Neuronal stem cell (in vitro differentiated cells): Measurements from ENCODE around the gene CFAP58.

Experiments used
- DNase-seq: peaks from one replicate; pipeline ENCODE4 v3.0.0-alpha.2; 2013; ENCODE audit warnings: low spot score
- H2AFZ ChIP-seq: one replicate; pipeline ENCODE4 v1.6.1; 2013; ENCODE audit warnings: mild to moderate bottlenecking, low read length, inconsistent platforms
- H2AK5ac ChIP-seq: 2 replicates; pipeline ENCODE4 v1.6.1; 2013; ENCODE audit warnings: low read depth, mild to moderate bottlenecking, inconsistent platforms, low read length, moderate library complexity, mixed read lengths
- H2BK120ac ChIP-seq: 2 replicates; pipeline ENCODE4 v1.6.1; 2013; ENCODE audit warnings: low read depth, mild to moderate bottlenecking, inconsistent platforms, low read length, moderate library complexity, mixed read lengths
- H2BK12ac ChIP-seq: one replicate; pipeline ENCODE4 v1.6.1; 2013; ENCODE audit warnings: low read length, inconsistent platforms
- H2BK15ac ChIP-seq: 2 replicates; pipeline ENCODE4 v1.6.1; 2013; ENCODE audit warnings: mild to moderate bottlenecking, low read length, inconsistent platforms, mixed read lengths
- H2BK5ac ChIP-seq: one replicate; pipeline ENCODE4 v1.6.1; 2013; ENCODE audit warnings: inconsistent platforms, mild to moderate bottlenecking, low read length, moderate library complexity
- H3K14ac ChIP-seq: one replicate; pipeline ENCODE4 v1.6.1; 2013; ENCODE audit warnings: low read length, inconsistent platforms
- H3K18ac ChIP-seq: 2 replicates; pipeline ENCODE4 v1.6.1; 2013; ENCODE audit warnings: low read length, inconsistent platforms
- H3K23ac ChIP-seq: 2 replicates; pipeline ENCODE4 v1.6.1; 2013; ENCODE audit warnings: low read depth, mild to moderate bottlenecking, mixed read lengths, low read length, inconsistent platforms; ENCODE audit not compliant: poor library complexity
- H3K27ac ChIP-seq: replicated peaks from 3 replicates; pipeline ENCODE4 v1.5.1; 2013; ENCODE audit warnings: low read length, inconsistent platforms
- H3K27me3 ChIP-seq, 3 experiments: 2 replicates each; pipeline ENCODE4 v1.6.1; 2013; ENCODE audit warnings: low read length in 3 of 3, mild to moderate bottlenecking in 2 of 3, inconsistent platforms in 1 of 3, low read depth in 1 of 3, mixed read lengths in 1 of 3, moderate library complexity in 1 of 3; ENCODE audit not compliant: control insufficient read depth in 3 of 3, insufficient read depth in 3 of 3
- H3K36me3 ChIP-seq, 2 donors: replicated peaks in 1 of 2; 2 replicates each; pipeline ENCODE4 v1.6.1; 2013; ENCODE audit warnings: low read length in 2 of 2; ENCODE audit not compliant: control insufficient read depth in 2 of 2, insufficient read depth in 2 of 2
- H3K4ac ChIP-seq: 2 replicates; pipeline ENCODE4 v1.6.1; 2013; ENCODE audit warnings: inconsistent platforms, mild to moderate bottlenecking, low read length, moderate library complexity
- H3K4me1 ChIP-seq, 2 donors: 1 replicate in 1 of 2; 2 replicates in 1 of 2; pipeline ENCODE4 v1.6.1; 2013; ENCODE audit warnings: low read length in 2 of 2, low read depth in 1 of 2; ENCODE audit not compliant: control insufficient read depth in 2 of 2, insufficient read depth in 1 of 2
- H3K4me2 ChIP-seq: one replicate; pipeline ENCODE4 v1.6.1; 2013; ENCODE audit warnings: mild to moderate bottlenecking, low read length, inconsistent platforms; ENCODE audit not compliant: insufficient read depth, poor library complexity, severe bottlenecking
- H3K4me3 ChIP-seq, 2 donors: 2 replicates each; pipeline ENCODE4 v1.5.1; 2013; ENCODE audit warnings: low read length in 2 of 2, mild to moderate bottlenecking in 2 of 2, inconsistent platforms in 1 of 2, moderate library complexity in 1 of 2
- H3K79me1 ChIP-seq: one replicate; pipeline ENCODE4 v1.6.1; 2013; ENCODE audit warnings: low read depth, mild to moderate bottlenecking, inconsistent platforms, low read length, moderate library complexity
- H3K9ac ChIP-seq: one replicate; pipeline ENCODE4 v1.6.1; 2013; ENCODE audit warnings: mild to moderate bottlenecking, low read depth, low read length, inconsistent platforms; ENCODE audit not compliant: poor library complexity
- H3K9me3 ChIP-seq, 2 donors: replicated peaks in 1 of 2; 2 replicates each; pipeline versions ENCODE3 to v1.6.1; 2013; ENCODE audit warnings: low read length in 2 of 2, mild to moderate bottlenecking in 2 of 2, inconsistent platforms in 1 of 2, low read depth in 1 of 2, mixed read lengths in 1 of 2, moderate library complexity in 1 of 2; ENCODE audit not compliant: control insufficient read depth in 2 of 2, insufficient read depth in 1 of 2
- H4K8ac ChIP-seq: one replicate; pipeline ENCODE4 v1.6.1; 2013; ENCODE audit warnings: low read depth, mild to moderate bottlenecking, inconsistent platforms, low read length, moderate library complexity
- H4K91ac ChIP-seq: one replicate; pipeline ENCODE4 v1.6.1; 2013; ENCODE audit warnings: low read length, low read depth, mild to moderate bottlenecking, inconsistent platforms; ENCODE audit not compliant: poor library complexity
- WGBS, 2 donors: extraction: QIAGEN DNeasy Blood & Tissue Kit; methylation state at CpG; one replicate each; pipeline ENCODE4 v1.1.7; 2013; ENCODE audit warnings: missing lambda C conversion rate in 2 of 2, mixed read lengths in 1 of 2; ENCODE audit not compliant: insufficient read length in 2 of 2, insufficient replicate concordance in 1 of 2; ENCODE audit errors: extremely low coverage in 2 of 2; 5-methylcytosine and 5-hydroxymethylcytosine counted together

Gene CFAP58

DNA sequence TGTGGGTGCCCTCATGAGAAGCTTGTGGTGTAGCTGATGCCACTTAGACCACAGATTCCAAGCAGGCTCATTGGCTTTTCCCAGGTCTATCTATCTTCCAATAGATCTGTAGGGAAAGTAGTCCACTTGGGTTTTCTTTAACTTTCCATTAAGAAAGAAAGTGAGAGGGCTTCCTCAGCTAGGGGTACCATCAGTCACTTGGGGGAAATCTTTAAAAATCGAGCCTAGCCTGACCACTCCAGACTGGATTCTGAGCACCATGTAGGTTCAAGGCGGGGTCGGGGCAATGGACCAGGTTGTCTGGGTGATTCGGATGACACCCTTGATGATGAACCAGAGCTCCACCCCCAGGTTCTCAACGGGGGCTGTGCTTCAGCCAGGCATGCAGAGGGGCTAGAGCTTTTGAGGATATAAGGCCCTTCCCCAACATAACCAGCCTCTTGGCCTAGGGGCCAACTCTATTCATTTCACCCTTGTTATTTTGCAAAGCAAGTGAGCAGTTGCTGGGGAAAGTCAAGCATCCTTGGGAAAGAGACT lies 42.4 kb upstream of the CFAP58 start:
- no peak overlapping the region for H2BK5ac ChIP-seq
- no peak overlapping the region for H2AK5ac ChIP-seq
- no peak overlapping the region for H3K14ac ChIP-seq
- H4K8ac ChIP-seq, result no peak overlapping the region
- H3K27ac ChIP-seq, result no peak overlapping the region
- H4K91ac ChIP-seq, result no peak overlapping the region
- H3K27me3 ChIP-seq, result no peaks in the 10 kb centered on the region
- H2BK15ac ChIP-seq, result no peak overlapping the region
- no peak overlapping the region for H2BK12ac ChIP-seq
- H3K4me2 ChIP-seq, result no peak overlapping the region
- H3K4ac ChIP-seq, result no peak overlapping the region
- H2BK120ac ChIP-seq, result no peak overlapping the region
- peaks cover 0 to 4% of the 10 kb centered on the region in 2 donors for H3K9me3 ChIP-seq
- no peak overlapping the region for H3K23ac ChIP-seq
- H3K9ac ChIP-seq, result no peak overlapping the region
- DNase-seq, result no peak
- H3K36me3 ChIP-seq, result peaks cover 12 to 72% of the 10 kb centered on the region in 2 donors
- H3K79me1 ChIP-seq, result peaks cover 1% of the 10 kb centered on the region
- H2AFZ ChIP-seq, result no peak overlapping the region
- no peak overlapping the region for H3K4me3 ChIP-seq
- H3K4me1 ChIP-seq, result peaks cover 9% of the 10 kb centered on the region in 2 donors
- WGBS, 2 donors, result no CpG with 5 or more reads among the region's 5 CpGs
- no peak overlapping the region for H3K18ac ChIP-seq

DNA sequence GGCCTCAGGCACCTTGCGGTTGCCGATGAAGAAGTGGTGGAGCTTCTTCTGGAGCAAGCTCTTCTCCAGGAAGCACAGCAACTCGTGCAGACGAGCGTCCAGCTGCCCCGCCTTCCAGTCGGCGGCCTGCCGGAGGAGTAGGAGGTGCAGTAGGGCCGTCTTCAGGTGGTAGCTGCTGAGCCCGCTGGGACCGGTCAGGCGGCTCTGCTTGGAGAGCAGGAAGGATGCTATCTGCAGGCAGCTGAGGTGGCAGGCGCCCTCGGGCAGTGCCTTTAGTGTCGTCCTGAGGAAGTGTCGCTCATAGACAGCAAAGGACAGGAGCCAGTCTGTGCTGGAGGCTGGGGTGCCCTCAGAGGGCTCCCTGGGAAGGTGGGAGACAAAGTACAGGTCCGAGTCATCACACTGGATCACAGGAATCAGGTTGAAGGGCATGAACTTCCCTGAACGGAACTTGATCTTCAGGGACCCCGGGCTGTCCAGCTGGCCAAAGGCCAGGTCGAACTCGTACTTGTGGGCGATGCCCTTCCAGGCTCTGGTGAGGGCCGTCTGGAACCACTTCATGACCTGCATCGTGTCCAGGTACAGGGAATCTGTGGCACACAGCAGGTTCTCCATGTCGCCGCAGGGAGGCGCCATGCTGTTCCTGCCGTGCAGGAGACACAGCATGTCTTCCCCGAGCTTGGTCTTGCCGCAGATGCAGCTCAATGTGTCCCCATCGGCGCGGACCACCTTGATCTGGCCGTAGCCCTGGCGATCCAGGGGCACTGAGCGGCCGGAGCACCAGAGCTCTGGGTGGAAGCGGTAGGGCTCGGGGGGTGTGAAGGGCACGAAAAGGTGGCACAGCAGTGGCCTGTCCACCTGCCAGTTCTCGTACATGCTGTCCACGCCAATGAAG lies 38.8 kb upstream of the CFAP58 start:
- Histone ChIP-seq H2BK12ac (no peak overlapping the region), H3K36me3 (peaks cover 12 to 82% of the 10 kb centered on the region in 2 donors), H3K27ac (no peak overlapping the region), H3K9me3 (peaks cover 0 to 4% of the 10 kb centered on the region in 2 donors), H3K27me3 (no peaks in the 10 kb centered on the region), H2AK5ac (peak overlapping the region; percentile 26), H2AFZ (no peak overlapping the region), H3K23ac (peak overlapping the region; percentile 53), H2BK15ac (no peak overlapping the region), H3K79me1 (peaks cover 1% of the 10 kb centered on the region), H2BK5ac (no peak overlapping the region), H2BK120ac (no peak overlapping the region), H4K91ac (no peak overlapping the region), H4K8ac (no peak overlapping the region), H3K9ac (no peak overlapping the region), H3K4me1 (peaks cover 5 to 6% of the 10 kb centered on the region in 2 donors), H3K4ac (no peak overlapping the region), H3K18ac (no peak overlapping the region), H3K4me3 (no peak overlapping the region), H3K4me2 (no peak overlapping the region), H3K14ac (no peak overlapping the region)
- no peak for DNase-seq
- no CpG with 5 or more reads among the region's 43 CpGs for WGBS, 2 donors

DNA sequence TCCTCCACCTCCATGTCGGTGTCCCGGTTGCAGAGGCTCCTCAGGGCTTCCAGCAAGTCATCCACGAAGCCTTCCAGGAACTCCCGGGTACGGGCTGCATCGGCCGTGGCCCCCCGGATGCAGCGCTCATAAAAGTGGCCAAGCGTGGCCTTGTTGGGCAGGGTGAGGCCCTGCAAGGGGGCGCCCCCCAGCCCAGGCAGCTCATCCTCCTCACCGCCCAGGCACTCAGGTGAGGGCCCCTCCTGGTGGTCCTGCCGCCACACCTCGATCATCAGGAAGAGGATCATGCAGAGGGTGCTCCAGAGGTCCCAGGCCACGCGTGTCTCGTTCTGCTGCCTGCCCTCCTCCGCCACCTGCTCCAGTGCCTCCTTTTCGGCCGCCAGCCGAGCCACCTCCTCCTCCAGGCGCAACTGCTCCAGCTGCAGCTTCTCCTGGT lies 38.1 kb upstream of the CFAP58 start:
- H3K18ac ChIP-seq, result no peak overlapping the region

More for the DNA sequence above, 38.1 kb upstream of the CFAP58 start:
- H2BK120ac ChIP-seq, result no peak overlapping the region
- H2BK5ac ChIP-seq, result peak overlapping the region; percentile 42
- DNase-seq, result no peak
- no peak overlapping the region for H2BK12ac ChIP-seq
- H3K4ac ChIP-seq, result no peak overlapping the region
- H3K14ac ChIP-seq, result peak overlapping the region; percentile 41
- H3K9me3 ChIP-seq, result peaks cover 0 to 4% of the 10 kb centered on the region in 2 donors
- no CpG with 5 or more reads among the region's 22 CpGs for WGBS, 2 donors
- peaks cover 5 to 6% of the 10 kb centered on the region in 2 donors for H3K4me1 ChIP-seq
- no peak overlapping the region for H3K9ac ChIP-seq
- H3K4me2 ChIP-seq, result no peak overlapping the region
- H3K23ac ChIP-seq, result peak overlapping the region; percentile 53
- H2AK5ac ChIP-seq, result peak overlapping the region; percentile 26
- no peaks in the 10 kb centered on the region for H3K27me3 ChIP-seq
- H3K4me3 ChIP-seq, result peak overlapping the region in 1 of 2 donors; percentile 26
- H3K36me3 ChIP-seq, result peaks cover 12 to 75% of the 10 kb centered on the region in 2 donors
- no peak overlapping the region for H2BK15ac ChIP-seq
- no peak overlapping the region for H3K27ac ChIP-seq
- no peak overlapping the region for H4K8ac ChIP-seq
- peaks cover 1% of the 10 kb centered on the region for H3K79me1 ChIP-seq
- no peak overlapping the region for H2AFZ ChIP-seq
- H4K91ac ChIP-seq, result no peak overlapping the region
